GM04504 (cell line): ENCODE measurements around the gene UBE2K.
"Not testable (repeated sequence)": the region's sequence is repeated elsewhere in the genome, so short reads cannot be mapped to it uniquely, and the experiment has no call there.

Experiments
- DNase-seq: peaks from one replicate; pipeline ENCODE4 v3.0.0-alpha.2; 2012; ENCODE audit warnings: low read depth

UBE2K gene

GRCh38 chr4:39808231-39808749, 110.4 kb downstream of the UBE2K start:
- DNase-seq: no peak

GRCh38 chr4:39812500-39812899, 114.6 kb downstream of the UBE2K start:
- no peak for DNase-seq

- DNase-seq: not testable (repeated sequence)
Measured at GRCh38 chr4:39813033-39813432, 115.1 kb downstream of the UBE2K start.

DNA sequence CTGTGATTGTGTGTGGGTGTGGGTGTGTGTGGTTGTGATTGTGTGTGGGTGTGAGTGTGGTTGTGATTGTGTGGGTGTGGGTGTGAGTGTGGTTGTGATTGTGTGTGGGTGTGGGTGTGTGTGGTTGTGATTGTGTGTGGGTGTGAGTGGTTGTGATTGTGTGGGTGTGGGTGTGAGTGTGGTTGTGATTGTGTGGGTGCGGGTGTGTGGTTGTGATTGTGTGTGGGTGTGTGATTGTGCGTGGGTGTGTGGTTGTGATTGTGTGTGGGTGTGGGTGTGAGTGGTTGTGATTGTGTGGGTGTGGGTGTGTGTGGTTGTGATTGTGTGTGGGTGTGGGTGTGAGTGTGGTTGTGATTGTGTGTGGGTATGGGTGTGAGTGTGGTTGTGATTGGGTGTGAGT, 115.8 kb downstream of the UBE2K start:
- not testable (repeated sequence) for DNase-seq

DNA sequence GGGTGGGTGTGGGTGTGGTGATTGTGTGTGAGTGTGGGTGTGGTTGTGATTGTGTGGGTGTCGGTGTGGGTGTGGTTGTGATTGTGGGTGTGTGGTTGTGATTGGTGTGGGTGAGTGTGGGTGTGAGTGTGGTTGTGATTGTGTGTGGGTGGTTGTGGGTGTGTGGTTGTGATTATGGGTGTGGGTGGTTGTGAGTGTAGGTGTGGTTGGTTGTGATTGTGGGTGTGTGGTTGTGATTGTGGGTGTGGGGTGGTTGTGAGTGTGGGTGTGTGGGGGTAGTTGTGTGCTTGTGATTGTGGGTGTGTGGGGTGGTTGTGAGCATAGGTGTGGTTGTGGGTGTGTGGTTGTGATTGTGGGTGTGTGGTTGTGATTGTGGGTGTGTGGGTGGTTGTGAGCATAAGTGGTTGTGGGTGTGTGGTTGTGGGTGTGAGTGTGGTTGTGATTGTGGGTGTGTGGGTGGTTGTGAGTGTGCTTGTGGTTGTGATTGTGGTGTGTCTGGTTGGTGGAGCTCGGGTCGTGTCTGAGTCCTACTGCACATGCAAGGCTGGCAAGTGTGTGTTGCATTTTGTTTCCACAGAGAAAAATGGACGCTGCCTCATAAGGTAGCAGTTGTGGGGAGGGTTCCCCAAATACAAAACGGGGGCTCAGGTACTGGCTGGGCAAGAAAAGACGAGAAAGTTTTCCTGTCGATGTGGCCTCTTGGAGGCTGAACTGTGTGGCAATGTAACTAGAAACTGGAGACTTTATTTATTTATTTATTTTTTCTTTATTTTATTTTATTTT, 116.7 kb downstream of the UBE2K start:
- no peak for DNase-seq

DNA sequence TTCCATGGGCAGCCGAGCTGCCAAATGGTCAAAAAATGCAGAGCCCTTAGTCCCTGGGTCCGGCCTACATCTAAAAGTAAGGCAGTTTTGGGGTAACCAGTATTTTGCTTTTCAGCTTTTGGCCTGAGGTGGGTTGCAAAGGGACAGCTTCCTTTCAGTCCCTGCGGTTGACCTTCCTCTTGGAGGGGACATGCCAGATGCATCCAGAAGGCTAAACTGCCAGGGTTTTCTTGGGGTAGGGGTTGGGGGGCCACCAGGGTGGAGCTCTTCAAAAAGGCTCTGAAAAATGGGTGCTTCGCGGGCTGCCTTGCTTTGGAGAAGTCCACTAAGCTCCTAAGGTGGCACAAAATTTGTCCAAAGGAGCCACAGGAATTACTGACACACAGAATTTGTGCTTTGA, 120.7 kb downstream of the UBE2K start:
- DNase-seq: no peak

DNA sequence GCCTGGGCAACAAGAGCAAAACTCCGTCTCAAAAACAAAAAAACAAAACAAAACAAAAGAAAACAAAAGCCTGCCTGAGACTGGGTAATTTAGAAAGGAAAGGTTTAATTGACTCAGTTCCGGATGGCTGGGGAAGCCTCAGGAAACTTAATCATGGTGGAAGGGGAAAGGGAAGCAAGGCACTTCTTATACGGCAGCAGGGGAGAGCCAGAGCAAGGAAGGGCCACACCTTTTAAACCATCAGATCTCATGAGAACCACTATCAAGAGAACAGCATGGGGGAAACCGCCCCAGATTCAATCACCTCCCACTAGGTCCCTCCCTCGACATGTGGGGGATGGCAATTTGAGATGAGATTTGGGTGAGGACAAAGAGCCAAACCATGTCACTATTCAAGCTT, 122.2 kb downstream of the UBE2K start:
- no peak for DNase-seq

- DNase-seq: no peak
Measured at GRCh38 chr4:39821951-39822350, 124.0 kb downstream of the UBE2K start.

DNA sequence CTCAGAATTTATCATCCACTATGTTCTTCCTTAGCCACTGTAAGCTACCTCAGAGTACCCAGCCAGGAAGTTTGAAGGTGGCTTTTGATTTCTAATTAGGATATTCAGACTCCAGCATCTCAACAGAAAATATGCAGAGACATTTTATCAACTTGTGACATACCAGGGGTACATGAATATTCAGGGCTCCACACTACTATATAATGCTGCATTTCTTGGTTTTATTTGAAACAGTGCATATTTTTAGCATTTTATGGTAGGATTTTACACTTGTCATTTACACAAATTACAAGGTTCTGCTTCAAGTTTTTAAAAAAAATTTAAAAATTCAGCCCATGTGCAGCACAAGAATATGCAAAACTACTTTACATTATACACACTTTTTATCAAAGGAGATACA, 124.7 kb downstream of the UBE2K start:
- DNase-seq: no peak

- DNase-seq: peak; percentile 30
Measured at GRCh38 chr4:39823191-39823590, 125.3 kb downstream of the UBE2K start.

- no peak for DNase-seq
Measured at GRCh38 chr4:39825090-39825489, 127.2 kb downstream of the UBE2K start.

GRCh38 chr4:39825741-39826231, 127.8 kb downstream of the UBE2K start:
- no peak for DNase-seq
